NOMO-1 (cell line): ENCODE results near the gene HMGN2.
"Not testable (repeated sequence)": the region's sequence is repeated elsewhere in the genome, so short reads cannot be mapped to it uniquely, and the experiment has no call there.

Source experiments
- DNase-seq, 2 experiments: peaks; one replicate each; lab custom pipeline; 2025; ENCODE audit not compliant: unreplicated experiment in 2 of 2; lab: John Stamatoyannopoulos, UW

Gene HMGN2

DNA sequence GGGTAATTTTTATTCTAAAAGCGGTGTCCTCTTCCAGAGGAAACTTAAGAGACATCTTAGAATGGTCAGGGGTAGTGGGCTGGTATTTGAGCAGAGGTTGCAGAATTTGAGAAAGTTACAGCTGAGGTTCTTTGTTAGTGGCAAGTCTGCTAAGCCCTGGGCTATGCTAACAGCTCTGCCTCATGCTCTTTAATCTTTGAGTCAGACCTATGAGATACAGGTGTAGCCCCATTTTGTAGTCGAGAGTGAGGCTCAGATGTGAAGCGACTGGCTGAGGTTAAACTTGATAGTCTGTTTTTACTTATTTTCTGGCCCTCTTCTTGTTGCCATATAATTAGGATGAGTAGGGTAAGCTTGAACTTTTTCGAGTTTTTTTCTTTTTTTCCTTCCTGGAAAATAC lies 4.7 kb downstream of the HMGN2 start:
- no peak for DNase-seq

- DNase-seq, result no peak
These were observed 5.4 kb downstream of the HMGN2 start for GRCh38 chr1:26477446-26478152.

DNA sequence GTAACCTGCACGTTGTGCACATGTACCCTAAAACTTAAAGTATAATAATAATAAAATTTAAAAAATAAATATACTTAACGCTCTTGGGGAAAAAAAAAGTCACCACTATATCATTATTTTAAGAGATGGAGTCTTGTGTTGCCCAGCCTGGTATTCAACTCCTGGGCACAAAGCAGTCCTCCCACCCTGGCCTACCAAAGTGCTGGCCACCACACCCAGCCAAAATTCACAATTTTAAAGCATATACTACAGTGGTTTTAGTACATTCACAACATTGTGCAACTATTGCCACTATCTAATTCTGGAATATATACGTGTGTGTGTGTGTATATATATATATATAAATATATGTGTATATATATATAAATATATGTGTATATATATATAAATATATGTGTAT lies 5.9 kb downstream of the HMGN2 start:
- DNase-seq, result no peak

- DNase-seq, result no peak
These were observed 6.7 kb downstream of the HMGN2 start for GRCh38 chr1:26478988-26479387.

DNA sequence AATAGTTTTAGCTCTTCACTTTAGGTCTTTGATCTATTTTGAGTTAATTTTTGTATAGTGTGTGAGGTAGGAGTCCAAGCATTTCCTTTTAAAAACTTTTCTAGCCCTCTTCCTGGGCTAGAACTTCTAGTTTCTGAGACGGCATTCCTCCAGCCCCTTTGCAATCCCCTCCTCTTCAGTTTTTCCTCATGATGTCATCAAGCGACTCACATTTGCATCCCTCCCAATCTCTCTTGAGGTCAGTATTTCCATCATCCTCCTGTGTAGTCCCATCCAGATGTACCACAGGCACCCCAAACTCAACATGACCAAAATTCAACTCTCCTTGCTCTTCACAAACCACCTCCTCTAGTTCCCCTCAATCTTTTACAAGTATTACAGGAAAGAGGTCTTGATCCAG lies 10.7 kb downstream of the HMGN2 start:
- DNase-seq, result no peak

DNA sequence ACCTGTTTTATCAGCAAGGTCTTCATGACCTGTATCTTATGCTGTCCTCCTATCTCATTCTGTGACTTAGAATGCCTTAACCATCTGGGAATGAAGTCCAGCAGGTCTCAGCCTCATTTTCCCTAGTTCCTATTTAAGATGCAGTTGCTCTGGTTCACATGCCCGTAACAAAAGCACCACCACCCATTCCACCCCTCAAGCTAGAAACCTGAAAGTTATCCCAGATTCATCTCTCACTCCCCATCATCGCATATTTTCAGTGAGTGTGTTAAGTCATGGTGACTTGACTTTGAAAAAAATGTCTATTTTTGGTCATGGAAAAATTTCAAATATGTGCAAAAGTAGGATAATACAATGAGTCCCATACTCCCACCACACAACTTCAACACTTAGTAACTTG lies 11.7 kb downstream of the HMGN2 start:
- DNase-seq, result no peak

DNA sequence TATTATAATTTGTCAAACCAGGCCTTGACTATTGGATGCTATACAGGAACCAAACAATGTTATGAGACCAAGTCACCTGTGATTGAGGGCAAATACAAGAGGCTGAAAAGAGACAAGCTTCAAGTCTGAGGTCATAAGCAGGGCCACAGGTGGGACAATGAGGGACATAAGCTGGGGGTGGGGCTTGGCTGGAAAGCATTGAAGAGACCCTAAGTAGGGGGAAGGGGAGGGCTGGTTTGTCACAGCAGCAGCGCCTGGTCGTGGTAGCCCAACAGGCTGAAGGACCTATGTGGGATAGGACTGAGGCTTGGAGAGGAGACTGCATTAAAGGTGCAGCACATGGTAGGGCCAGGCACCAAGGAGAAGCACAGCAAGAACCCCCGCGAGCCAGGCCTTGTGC lies 17.9 kb downstream of the HMGN2 start:
- no peak for DNase-seq

GRCh38 chr1:26493267-26493666 lies 21.0 kb downstream of the HMGN2 start:
- DNase-seq, result no peak

DNA sequence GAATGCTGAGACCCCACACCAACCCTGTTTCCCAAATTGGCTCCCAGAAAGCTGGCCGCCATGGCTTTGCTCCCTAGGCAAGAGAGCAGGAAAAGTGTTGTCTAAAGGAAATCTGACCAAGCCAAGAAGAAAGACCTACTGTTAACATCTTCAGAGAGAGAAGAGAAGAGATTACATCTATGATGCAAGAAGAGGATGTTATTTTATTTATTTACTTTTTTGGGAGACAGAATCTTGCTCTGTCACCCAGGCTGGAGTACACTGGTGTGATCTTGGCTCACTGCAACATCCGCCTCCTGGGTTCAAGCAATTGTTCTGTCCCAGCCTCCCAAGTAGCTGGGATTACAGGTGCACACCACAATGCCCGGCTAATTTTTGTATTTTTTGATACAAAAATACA lies 21.7 kb downstream of the HMGN2 start:
- no peak for DNase-seq

- no peak for DNase-seq
These were observed 24.6 kb downstream of the HMGN2 start for GRCh38 chr1:26496861-26497260.

- DNase-seq, result no peak
These were observed 26.7 kb downstream of the HMGN2 start for GRCh38 chr1:26498894-26499293.

DNA sequence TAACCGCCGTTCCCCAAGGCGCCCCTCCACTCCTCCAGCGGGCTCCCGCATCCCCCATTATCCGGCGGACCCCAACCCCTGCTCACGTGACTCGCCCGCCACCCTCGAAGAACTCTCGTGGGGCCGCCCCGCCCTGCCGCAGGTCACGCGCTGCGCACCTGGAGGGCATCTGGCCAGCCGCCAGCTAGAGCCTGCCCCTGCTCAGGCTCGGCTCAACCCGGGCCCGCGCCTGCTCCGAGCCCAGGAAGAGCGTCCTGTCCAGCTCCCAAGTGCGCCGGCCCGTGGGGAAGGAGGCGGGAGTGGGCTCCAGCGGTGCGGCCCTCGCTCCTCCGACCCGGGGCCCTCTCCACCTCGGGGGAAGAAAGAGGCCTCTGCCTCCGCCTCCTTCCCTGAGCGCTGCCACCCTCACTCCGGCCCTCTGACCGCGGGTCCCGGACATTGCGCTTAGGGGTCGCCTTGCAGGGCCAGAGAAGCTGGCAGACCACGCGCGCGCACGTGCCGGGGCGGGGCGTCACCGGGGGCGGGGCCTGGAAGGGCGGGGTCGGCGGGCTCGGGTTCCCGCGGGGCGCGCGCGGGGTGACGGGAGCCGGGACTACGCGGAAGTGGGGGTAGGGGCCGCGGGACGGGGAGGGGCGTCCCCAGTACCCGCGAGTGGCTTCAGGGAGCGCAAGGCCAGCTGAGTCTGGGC lies 28.4 kb downstream of the HMGN2 start:
- DNase-seq, result peak; percentile 74 to 75

- not testable (repeated sequence) for DNase-seq
These were observed 38.5 kb downstream of the HMGN2 start for GRCh38 chr1:26510711-26511110.

GRCh38 chr1:26515836-26516235 lies 43.6 kb downstream of the HMGN2 start:
- DNase-seq, result not testable (repeated sequence)

DNA sequence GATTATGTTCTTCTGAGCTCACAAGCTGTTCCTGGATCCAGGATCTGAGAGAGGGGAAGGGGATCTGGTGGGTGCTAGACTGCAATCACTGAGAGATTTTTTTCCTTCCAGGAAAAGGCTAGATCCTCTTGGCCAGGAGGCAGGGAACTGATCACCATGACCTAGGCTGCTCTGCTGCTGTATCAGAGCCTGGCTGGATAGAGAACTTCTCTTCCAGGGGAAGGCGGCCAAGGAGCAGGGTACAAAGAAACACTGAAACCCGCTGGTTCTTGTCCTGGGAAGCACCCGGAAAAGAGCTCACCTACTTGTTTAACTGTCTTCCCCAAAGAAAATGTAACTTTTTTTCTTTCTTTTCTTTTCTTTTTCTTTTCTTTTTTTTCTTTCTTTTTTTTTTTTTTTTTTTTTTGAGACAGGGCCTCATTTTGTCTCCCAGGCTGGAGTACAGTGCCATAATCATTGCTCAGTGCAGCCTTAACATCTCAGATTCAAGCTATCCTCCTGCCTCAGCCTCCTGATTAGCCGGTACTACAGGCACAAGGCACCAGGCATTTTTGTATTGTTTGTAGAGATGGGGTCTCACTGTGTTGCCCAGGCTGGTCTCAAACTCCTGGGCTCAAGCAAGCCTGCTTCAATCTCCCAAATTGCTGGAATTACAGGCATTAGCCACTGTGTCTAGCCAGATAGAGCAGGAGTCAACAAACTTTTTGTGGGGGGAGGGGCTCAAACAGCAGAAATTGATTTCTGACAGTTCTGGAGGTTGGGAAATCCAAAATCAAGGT lies 44.9 kb downstream of the HMGN2 start:
- DNase-seq, result no peak

GRCh38 chr1:26517766-26518049 lies 45.5 kb downstream of the HMGN2 start:
- no peak for DNase-seq

DNA sequence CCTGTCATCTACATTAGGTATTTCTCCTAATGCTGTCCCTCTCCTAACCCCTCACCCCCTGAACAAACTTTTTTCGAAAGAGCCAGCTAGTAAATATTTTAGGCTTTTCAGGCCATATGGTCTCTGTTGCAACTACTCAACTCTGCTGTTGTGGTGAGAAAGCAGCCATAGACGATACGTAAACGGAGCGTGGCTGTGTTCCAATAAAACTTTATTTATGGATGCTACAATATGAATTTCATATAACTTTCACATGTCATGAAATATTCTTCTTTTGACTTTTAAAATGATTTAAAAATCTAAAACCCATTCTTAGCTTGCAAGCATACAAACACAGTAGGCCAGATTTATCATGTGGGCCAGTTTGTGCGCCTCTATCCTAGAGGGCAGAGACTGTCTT lies 46.1 kb downstream of the HMGN2 start:
- no peak for DNase-seq

- DNase-seq, result no peak
These were observed 48.1 kb downstream of the HMGN2 start for GRCh38 chr1:26520339-26520738.

GRCh38 chr1:26521669-26522030 lies 49.4 kb downstream of the HMGN2 start:
- DNase-seq, result no peak

- DNase-seq, result no peak
These were observed 49.8 kb downstream of the HMGN2 start for GRCh38 chr1:26522073-26522472.

- no peak for DNase-seq
These were observed 51.9 kb downstream of the HMGN2 start for GRCh38 chr1:26524181-26524580.
